Stomach smooth muscle (tissue), 2 donors: ENCODE data around the gene MLLT6.
"Not testable (repeated sequence)": the region's sequence is repeated elsewhere in the genome, so short reads cannot be mapped to it uniquely, and the experiment has no call there.

ENCODE experiments used
- H3K27ac ChIP-seq: one replicate; pipeline ENCODE4 v1.7.0; 2013; ENCODE audit warnings: mild to moderate bottlenecking, low read length, inconsistent platforms
- H3K27me3 ChIP-seq, 2 donors: one replicate each; pipeline ENCODE4 v1.7.0; 2013; ENCODE audit warnings: low read length in 2 of 2; ENCODE audit not compliant: insufficient read depth in 2 of 2, control insufficient read depth in 1 of 2
- H3K36me3 ChIP-seq, 2 donors: one replicate each; pipeline ENCODE4 v1.7.0; 2013; ENCODE audit warnings: low read length in 2 of 2; ENCODE audit not compliant: control insufficient read depth in 2 of 2, insufficient read depth in 2 of 2
- H3K4me1 ChIP-seq: one replicate; pipeline ENCODE4 v1.7.0; 2013; ENCODE audit warnings: low read length; ENCODE audit not compliant: control insufficient read depth, insufficient read depth
- H3K4me3 ChIP-seq, 2 donors: one replicate each; pipeline ENCODE4 v1.7.0; 2013; ENCODE audit warnings: low read length in 2 of 2
- H3K9ac ChIP-seq, 2 donors: one replicate each; pipeline ENCODE4 v1.7.0; 2013; ENCODE audit warnings: low read length in 2 of 2, mild to moderate bottlenecking in 1 of 2
- H3K9me3 ChIP-seq, 2 donors: one replicate each; pipeline ENCODE4 v1.7.0; 2013; ENCODE audit warnings: low read length in 2 of 2; ENCODE audit not compliant: control insufficient read depth in 2 of 2
- donor health status: healthy.
- donor health status: Pancreatic carcinoma.

Gene MLLT6

DNA sequence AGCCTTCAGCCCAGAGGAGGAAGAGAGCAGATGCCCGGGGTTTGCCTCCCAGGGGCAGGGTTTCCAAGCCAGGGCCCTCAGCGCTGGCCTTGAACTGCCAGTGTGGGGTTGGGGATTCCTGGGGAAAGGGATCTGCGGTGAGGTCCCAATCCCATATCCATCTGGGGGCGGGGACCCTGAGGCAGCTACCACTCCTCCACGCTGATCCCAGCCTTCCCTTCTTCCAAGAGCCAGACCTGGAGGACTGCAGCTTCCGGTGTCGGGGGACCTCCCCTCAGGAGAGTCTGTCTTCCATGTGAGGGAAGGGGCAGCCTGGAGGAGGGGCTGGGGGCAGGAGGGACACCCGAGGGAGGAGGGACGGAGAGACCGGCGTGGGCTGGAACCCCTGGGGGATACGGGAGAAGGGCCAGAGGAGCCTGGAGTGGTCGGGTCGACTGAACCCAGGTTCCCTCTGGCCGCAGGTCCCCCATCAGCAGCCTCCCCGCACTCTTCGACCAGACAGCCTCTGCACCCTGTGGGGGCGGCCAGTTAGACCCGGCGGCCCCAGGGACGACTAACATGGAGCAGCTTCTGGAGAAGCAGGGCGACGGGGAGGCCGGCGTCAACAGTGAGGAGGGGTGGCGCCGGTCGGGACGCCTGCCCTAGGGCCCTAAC, 14.3 kb downstream of the MLLT6 start:
- no peak overlapping the region for H3K9ac ChIP-seq
- no peak overlapping the region for H3K27ac ChIP-seq
- H3K27me3 ChIP-seq = no peaks in the 10 kb centered on the region

DNA sequence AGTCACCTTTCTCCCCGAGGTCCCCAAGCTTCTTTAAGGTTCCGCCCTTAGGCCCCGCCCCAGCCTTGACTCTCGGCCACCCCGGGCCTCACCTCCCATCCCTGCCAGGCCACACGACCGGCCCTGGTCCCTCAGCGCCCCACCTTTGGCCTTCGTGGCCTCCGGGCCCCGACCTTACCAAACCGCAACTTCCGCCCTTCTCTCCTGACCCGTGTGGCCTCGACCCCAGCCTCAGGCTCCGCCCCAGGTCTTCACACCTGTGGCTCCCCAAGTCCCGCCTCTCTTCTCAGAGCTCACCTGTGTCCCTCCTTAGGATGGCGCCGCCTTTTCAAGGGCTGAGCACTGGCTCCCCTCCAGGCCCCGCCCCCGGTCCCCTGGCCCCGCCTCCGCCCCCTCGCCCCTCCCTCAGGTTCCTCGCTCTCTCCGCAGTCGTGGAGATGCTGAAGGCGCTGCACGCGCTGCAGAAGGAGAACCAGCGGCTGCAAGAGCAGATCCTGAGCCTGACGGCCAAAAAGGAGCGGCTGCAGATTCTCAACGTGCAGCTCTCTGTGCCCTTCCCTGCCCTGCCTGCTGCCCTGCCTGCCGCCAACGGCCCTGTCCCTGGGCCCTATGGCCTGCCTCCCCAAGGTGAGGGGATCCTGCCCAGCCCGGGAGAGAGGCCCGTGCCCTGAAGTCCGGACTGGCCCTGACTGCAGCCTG, 15.0 kb downstream of the MLLT6 start:
- Histone ChIP-seq H3K4me3 (no peak overlapping the region), H3K9ac (no peak overlapping the region), H3K4me1 (peaks cover 10% of the 10 kb centered on the region), H3K9me3 (no peaks in the 10 kb centered on the region), H3K36me3 (peaks cover 35 to 42% of the 10 kb centered on the region in 2 donors), H3K27me3 (no peaks in the 10 kb centered on the region), H3K27ac (no peak overlapping the region)

More for the DNA sequence above, 14.3 kb downstream of the MLLT6 start:
- no peaks in the 10 kb centered on the region for H3K9me3 ChIP-seq
- peaks cover 39 to 47% of the 10 kb centered on the region in 2 donors for H3K36me3 ChIP-seq
- no peak overlapping the region for H3K4me3 ChIP-seq
- peaks cover 3% of the 10 kb centered on the region for H3K4me1 ChIP-seq

- Histone ChIP-seq H3K27ac (no peak overlapping the region), H3K36me3 (peaks cover 29 to 36% of the 10 kb centered on the region in 2 donors)
Observed at GRCh38 chr17:38720941-38721340, 15.9 kb downstream of the MLLT6 start.

DNA sequence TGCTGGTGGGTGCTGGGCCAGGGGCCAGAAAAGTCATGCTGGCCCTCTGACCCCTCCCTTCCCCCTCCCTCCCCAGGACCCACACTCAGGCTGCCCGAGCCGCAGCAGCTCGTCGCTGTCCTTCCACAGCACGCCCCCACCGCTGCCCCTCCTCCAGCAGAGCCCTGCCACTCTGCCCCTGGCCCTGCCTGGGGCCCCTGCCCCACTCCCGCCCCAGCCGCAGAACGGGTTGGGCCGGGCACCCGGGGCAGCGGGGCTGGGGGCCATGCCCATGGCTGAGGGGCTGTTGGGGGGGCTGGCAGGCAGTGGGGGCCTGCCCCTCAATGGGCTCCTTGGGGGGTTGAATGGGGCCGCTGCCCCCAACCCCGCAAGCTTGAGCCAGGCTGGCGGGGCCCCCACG, 16.7 kb downstream of the MLLT6 start:
- Histone ChIP-seq H3K36me3 (peaks cover 22 to 32% of the 10 kb centered on the region in 2 donors), H3K4me1 (peaks cover 10% of the 10 kb centered on the region), H3K4me3 (no peak overlapping the region), H3K9ac (no peak overlapping the region), H3K27ac (no peak overlapping the region), H3K9me3 (no peaks in the 10 kb centered on the region), H3K27me3 (no peaks in the 10 kb centered on the region)

More at GRCh38 chr17:38720941-38721340, 15.9 kb downstream of the MLLT6 start:
- Histone ChIP-seq H3K9ac (no peak overlapping the region), H3K9me3 (no peaks in the 10 kb centered on the region), H3K4me3 (no peak overlapping the region), H3K27me3 (no peaks in the 10 kb centered on the region), H3K4me1 (peaks cover 10% of the 10 kb centered on the region)

DNA sequence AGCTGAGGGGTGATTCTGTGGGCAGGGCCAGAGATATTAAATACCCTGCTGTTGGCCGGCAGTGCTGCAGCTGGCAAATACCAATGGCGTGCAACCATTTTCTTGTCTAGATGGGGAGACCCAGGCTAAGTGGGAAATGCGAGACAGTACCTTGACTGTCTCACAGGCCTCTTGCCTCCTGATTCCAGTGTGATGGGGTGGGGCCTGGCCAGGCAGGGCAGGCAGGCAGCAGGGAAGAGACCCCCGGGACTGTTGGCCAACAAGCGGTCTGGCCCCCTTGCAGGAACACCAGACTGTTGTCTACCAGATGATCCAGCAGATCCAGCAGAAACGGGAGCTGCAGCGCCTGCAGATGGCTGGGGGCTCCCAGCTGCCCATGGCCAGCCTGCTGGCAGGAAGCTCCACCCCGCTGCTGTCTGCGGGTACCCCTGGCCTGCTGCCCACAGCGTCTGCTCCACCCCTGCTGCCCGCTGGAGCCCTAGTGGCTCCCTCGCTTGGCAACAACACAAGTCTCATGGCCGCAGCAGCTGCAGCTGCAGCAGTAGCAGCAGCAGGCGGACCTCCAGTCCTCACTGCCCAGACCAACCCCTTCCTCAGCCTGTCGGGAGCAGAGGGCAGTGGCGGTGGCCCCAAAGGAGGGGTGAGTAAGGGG, 19.4 kb downstream of the MLLT6 start:
- H3K27me3 ChIP-seq = no peaks in the 10 kb centered on the region
- H3K4me3 ChIP-seq = no peak overlapping the region
- no peak overlapping the region for H3K27ac ChIP-seq
- no peak overlapping the region for H3K9ac ChIP-seq
- peaks cover 17 to 18% of the 10 kb centered on the region in 2 donors for H3K36me3 ChIP-seq
- no peaks in the 10 kb centered on the region for H3K9me3 ChIP-seq
- H3K4me1 ChIP-seq = peaks cover 16% of the 10 kb centered on the region

DNA sequence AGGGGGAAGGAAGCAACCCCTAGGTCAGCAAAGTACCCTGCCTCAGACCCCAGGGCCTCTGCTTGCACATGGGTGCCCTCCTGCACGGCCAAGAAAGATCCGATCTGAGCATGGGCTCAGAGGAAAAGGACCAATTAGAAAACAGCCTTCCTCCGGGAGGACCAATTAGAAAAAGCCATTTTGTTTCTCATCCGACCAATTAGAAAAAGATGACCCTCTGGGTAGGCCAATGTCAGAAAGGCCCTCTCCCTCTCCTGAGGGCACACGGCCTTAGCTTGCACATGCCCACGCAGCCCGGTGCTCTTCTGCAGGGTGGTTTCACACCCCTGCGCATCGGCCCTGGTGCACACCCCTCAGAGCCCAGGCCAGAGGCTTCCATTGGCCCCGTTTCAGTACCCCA, 20.0 kb downstream of the MLLT6 start:
- Histone ChIP-seq H3K9ac (no peak overlapping the region), H3K27me3 (no peaks in the 10 kb centered on the region), H3K4me3 (no peak overlapping the region), H3K9me3 (no peaks in the 10 kb centered on the region), H3K27ac (no peak overlapping the region), H3K4me1 (peaks cover 19% of the 10 kb centered on the region), H3K36me3 (peaks cover 17 to 18% of the 10 kb centered on the region in 2 donors)

DNA sequence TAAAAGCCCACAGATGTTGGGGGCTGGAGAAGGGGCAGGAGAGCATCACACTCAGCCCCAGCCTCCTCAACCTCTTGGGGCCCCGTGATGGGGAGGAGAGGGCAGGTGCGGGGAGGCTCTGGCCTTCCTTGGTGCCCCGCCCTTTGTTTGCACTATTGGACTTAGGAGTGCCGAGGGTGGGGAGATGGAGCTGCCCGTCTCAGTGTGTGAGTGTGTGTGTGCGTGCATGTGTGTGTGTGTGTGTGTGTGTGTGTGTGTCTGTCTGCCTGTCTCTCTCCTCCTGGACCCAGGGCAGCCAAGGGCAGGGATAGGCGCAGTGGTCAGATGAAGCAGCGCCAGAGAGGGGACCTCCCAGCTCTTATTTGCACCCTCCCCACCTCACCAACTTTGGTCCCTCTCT, 21.1 kb downstream of the MLLT6 start:
- peaks cover 26% of the 10 kb centered on the region for H3K4me1 ChIP-seq
- H3K36me3 ChIP-seq = peaks cover 10 to 12% of the 10 kb centered on the region in 2 donors
- H3K9ac ChIP-seq, H3K27ac ChIP-seq, H3K27me3 ChIP-seq, H3K9me3 ChIP-seq, H3K4me3 ChIP-seq: not testable (repeated sequence)

- Histone ChIP-seq H3K27me3 (no peaks in the 10 kb centered on the region), H3K9ac (no peak overlapping the region), H3K4me1 (peaks cover 41% of the 10 kb centered on the region), H3K9me3 (no peaks in the 10 kb centered on the region), H3K4me3 (no peak overlapping the region), H3K27ac (no peak overlapping the region), H3K36me3 (peaks cover 0 to 6% of the 10 kb centered on the region in 2 donors)
Observed at GRCh38 chr17:38727736-38728135, 22.7 kb downstream of the MLLT6 start.

GRCh38 chr17:38728290-38728831, 23.3 kb downstream of the MLLT6 start:
- no peak overlapping the region for H3K4me3 ChIP-seq
- H3K27me3 ChIP-seq = no peaks in the 10 kb centered on the region
- H3K4me1 ChIP-seq = peaks cover 44% of the 10 kb centered on the region
- no peak overlapping the region for H3K9ac ChIP-seq
- H3K9me3 ChIP-seq = no peaks in the 10 kb centered on the region
- peaks cover 0 to 5% of the 10 kb centered on the region in 2 donors for H3K36me3 ChIP-seq
- peak overlapping the region; percentile 64 for H3K27ac ChIP-seq

GRCh38 chr17:38729368-38729885, 24.4 kb downstream of the MLLT6 start:
- H3K4me1 ChIP-seq = peaks cover 43% of the 10 kb centered on the region

More at GRCh38 chr17:38729368-38729885, 24.4 kb downstream of the MLLT6 start:
- peak overlapping the region; percentile 64 for H3K27ac ChIP-seq
- H3K27me3 ChIP-seq = no peaks in the 10 kb centered on the region
- peaks cover 4 to 10% of the 10 kb centered on the region in 2 donors for H3K36me3 ChIP-seq
- H3K9ac ChIP-seq = peak overlapping the region; percentile 71 to 74
- peak overlapping the region; percentile 51 to 88 for H3K4me3 ChIP-seq
- no peaks in the 10 kb centered on the region for H3K9me3 ChIP-seq
